ENCODE results near the gene QRICH1. TPM values are rescaled to one million over a fixed set of nuclear protein-coding genes. Genes with fewer than 3 reads are reported as not detected.

Gene QRICH1
- total and polyA plus RNA-seq, 12 donors: 46.2 to 101 (median 78.9) TPM

GRCh38 chr3:49019941-49020329, 73.9 kb downstream of the QRICH1 start:
- DNase-seq: peak in 1 of 7 donors; percentile 25
- peak overlapping the region in 1 of 4 donors; percentile 91 for H3K4me3 ChIP-seq
- H3K27ac ChIP-seq: peak overlapping the region in 4 of 5 donors; percentile 98 to 100 (median 100)
- H3K27me3 ChIP-seq: no peaks in the 10 kb centered on the region
- intact Hi-C loops (cut with DNase I): loop anchor here in 1 of 2 donors (10.0 kb wide), 1 partner anchor 1025 kb away; no protein-coding TSS in a partner anchor
- 47 to 58% (median 54%) methylated on average over 11 to 12 of the region's 12 CpGs for WGBS, 4 donors
- peaks cover 0 to 39% of the 10 kb centered on the region in 2 donors for H3K36me3 ChIP-seq (replicated peaks in 1 of 2)
- H3K9me3 ChIP-seq (replicated peaks in 1 of 3): no peaks in the 10 kb centered on the region
- no peak for TF ChIP-seq POLR2A (IDR thresholded peaks at IDR 0.05)
- TF ChIP-seq, protein P1, sequence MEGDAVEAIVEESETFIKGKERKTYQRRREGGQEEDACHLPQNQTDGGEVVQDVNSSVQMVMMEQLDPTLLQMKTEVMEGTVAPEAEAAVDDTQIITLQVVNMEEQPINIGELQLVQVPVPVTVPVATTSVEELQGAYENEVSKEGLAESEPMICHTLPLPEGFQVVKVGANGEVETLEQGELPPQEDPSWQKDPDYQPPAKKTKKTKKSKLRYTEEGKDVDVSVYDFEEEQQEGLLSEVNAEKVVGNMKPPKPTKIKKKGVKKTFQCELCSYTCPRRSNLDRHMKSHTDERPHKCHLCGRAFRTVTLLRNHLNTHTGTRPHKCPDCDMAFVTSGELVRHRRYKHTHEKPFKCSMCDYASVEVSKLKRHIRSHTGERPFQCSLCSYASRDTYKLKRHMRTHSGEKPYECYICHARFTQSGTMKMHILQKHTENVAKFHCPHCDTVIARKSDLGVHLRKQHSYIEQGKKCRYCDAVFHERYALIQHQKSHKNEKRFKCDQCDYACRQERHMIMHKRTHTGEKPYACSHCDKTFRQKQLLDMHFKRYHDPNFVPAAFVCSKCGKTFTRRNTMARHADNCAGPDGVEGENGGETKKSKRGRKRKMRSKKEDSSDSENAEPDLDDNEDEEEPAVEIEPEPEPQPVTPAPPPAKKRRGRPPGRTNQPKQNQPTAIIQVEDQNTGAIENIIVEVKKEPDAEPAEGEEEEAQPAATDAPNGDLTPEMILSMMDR (IDR thresholded peaks at IDR 0.05): no peak
- peaks cover 22 to 44% of the 10 kb centered on the region in 2 donors for H3K4me1 ChIP-seq (replicated peaks in 1 of 2)

GRCh38 chr3:49018707-49019006, 75.2 kb downstream of the QRICH1 start:
- 2 to 4% (median 3%) methylated on average over 12 to 18 of the region's 18 CpGs for WGBS, 4 donors
- peak overlapping the region; percentile 7 to 79 (median 63) for H3K27ac ChIP-seq
- peak overlapping the region; percentile 17 to 93 (median 64) for H3K4me3 ChIP-seq
- no peak for TF ChIP-seq POLR2A (IDR thresholded peaks at IDR 0.05)
- TF ChIP-seq, protein P1 (IDR thresholded peaks at IDR 0.05): no peak
- peaks cover 22 to 44% of the 10 kb centered on the region in 2 donors for H3K4me1 ChIP-seq (replicated peaks in 1 of 2)
- no peaks in the 10 kb centered on the region for H3K9me3 ChIP-seq (replicated peaks in 1 of 3)
- H3K27me3 ChIP-seq: no peaks in the 10 kb centered on the region
- intact Hi-C loops (cut with DNase I): no loop called here
- H3K36me3 ChIP-seq (replicated peaks in 1 of 2): peaks cover 0 to 36% of the 10 kb centered on the region in 2 donors
- no peak for DNase-seq

- H3K36me3 ChIP-seq (replicated peaks in 1 of 2): peaks cover 0 to 31% of the 10 kb centered on the region in 2 donors
- intact Hi-C loops (cut with DNase I): no loop called here
Observed at GRCh38 chr3:49017971-49018706, 75.7 kb downstream of the QRICH1 start, which contains the start of gene DALRD3. TSS of gene DALRD3 (minus strand) at chr3:49018580. CDS start at chr3:49018564, 16 bp downstream.

More at GRCh38 chr3:49017971-49018706, 75.7 kb downstream of the QRICH1 start, which contains the start of gene DALRD3:
- peak within 1 kb of the TSS; percentile 7 to 79 (median 63) for H3K27ac ChIP-seq
- DNase-seq: peak; percentile 58 to 80 (median 71)
- H3K4me3 ChIP-seq: peak within 1 kb of the TSS; percentile 17 to 93 (median 64)
- TF ChIP-seq, protein P1 (IDR thresholded peaks at IDR 0.05): no peak
- peak; percentile 14 to 56 for TF ChIP-seq POLR2A (IDR thresholded peaks at IDR 0.05)
- no peaks in the 10 kb centered on the region for H3K9me3 ChIP-seq (replicated peaks in 1 of 3)
- H3K4me1 ChIP-seq (replicated peaks in 1 of 2): peaks cover 22 to 40% of the 10 kb centered on the region in 2 donors
- no peaks in the 10 kb centered on the region for H3K27me3 ChIP-seq
- WGBS, 4 donors: 0 to 1% (median 0%) methylated on average over 32 to 85 of the region's 85 CpGs
